CD4-positive, alpha-beta T cell treated with Interleukin-17A for 1 hour (primary cell): ENCODE results near the gene CHMP6.

Experiments
- DNase-seq: peaks from one replicate; pipeline ENCODE4 v3.0.0-alpha.2; 2020

The CHMP6 gene

DNA sequence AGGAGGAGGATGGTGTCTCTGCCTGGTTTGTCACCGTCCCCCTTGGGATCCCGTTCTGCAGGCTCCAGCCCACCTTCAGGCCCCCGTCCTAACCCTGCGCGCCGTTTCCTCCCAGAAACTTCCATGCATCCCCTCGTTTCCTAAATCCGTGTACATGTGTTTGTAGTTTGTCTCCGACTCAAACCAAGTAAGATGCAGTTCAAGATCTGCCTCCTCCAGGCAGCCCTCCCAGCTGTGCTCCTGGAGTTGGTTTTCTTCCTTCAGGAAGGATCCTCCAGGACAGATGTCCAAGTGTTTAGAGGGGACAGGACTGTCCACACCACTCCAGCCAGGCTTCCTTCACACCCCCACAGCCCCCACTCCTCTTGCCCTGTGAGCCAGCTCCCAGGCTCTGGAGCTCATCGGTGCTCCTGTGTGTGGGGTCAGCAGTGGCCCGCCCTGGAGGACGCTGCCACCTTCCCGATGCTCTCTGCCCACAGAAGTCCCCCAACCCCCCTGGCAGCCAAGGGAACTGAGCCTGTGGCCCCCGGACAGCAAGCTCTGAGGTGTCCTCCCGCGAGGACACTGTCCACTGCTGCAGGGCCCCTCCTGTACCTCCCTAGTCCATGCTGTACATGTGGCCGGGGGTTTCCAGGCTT is 54.6 kb downstream of the CHMP6 start:
- no peak for DNase-seq

DNA sequence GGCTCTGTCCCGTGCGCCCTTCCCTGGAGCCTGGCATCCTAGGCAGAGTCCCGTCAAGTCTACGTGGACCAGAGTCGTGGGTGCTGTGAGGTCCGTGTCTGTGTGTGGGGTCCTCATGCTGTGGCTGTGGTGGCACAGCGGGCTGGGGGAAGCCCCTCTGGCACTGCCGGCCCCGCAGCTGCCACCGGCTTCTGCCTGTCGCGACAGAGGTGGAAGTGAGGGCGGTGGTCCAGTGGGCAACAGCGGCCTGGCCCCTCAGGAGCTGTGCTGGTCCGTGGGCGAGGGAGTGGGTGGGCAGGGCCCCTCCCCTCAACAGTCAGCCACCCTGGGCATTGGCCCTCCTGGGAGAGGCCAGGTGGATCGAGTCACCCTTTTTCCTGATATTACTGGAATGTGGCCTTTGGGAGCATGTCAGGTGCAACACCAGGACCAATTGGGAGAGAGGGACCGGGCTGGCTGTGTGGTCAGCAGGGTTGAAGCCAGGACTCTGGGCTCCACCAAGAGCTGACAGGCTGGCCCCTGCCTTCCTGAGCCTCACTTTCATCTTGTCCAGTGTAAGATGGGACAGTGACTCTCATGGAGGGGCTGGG is 55.2 kb downstream of the CHMP6 start:
- DNase-seq = no peak

DNA sequence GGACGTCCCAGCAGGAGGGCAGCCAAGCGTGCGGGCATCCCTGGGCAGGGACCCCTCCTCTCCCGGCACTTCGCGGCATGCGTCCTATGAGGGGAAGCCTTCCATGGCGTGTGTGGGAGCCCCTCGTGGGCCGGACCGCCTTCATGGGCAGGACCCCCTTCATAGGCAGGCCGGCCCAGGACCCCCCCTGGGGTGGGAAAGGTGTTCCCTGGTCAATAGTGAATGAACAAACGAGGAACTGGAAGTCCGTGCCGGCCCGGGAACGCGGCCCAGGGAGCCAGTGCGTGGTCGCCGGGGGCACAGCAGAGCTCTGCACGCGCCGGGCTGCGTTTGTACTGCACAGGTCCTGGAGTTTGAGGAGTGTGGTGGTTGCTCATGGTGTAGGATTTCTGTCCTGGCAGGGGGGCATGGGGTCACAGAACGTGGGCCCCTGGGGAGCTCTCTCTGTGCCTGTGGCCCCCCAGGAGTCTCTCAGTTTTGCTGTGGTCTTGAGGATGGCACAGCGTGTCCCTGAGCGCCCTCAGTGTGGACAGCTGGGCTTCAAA is 57.3 kb downstream of the CHMP6 start:
- DNase-seq = no peak

DNA sequence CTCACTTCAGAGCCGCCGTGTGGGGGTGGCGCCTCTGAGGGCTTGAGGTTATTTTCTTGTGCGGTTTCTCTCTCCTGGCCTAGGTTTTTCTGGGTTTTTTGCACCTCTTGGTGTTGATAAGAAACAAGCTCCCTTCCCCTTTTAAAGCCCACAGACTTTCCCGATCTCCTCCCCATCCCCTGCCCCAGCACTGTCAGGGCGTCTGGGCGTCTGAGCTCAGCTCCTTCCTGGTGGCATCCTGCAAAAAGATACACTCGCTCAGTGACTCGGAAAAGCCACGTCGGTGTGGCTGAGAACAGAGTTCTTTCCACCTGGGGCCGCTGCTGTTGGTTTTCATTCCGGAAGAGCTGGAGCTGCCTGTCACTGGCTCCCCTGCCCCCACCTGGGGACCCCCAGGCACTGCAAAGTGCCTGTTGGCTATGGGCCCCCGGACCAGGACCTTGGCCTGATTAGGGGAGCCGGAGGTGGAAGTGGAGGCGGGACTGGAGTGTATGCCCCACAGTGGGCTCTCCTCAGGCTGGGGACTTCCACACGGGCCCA is 57.8 kb downstream of the CHMP6 start:
- DNase-seq = peak; percentile 20
